ENCODE measurements around the gene TSPAN5.

DNA sequence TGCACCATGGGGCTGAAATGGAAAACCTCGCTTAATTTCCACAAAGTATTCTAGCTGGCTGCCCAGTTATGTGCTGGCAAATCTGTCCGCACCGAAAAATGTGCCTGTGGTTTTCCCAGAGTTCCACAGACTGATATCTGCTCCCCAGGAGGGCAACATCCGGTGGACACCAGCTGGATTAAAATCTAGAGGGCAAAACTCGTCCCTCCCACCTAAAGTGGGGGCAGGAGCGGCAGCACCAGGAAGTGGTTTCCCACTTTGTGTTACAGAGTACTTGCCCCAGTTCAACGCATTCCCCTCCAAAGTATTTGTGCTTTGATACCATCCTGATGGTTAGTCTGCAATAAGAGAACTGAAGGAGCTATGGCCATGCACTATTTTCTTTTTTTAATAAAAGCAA lies 187.6 kb downstream of the TSPAN5 start:
- no peak for TF ChIP-seq POLR2A (IDR thresholded peaks at IDR 0.05; ENCODE audit: low read length)
- no peak for TF ChIP-seq GATA1 (IDR thresholded peaks at IDR 0.05; ENCODE audit: low read depth, low read length)
